K562 (cell line): Measurements from ENCODE around the gene PARD6B. TPM values are rescaled to one million over a fixed set of nuclear protein-coding genes. Genes with fewer than 3 reads are reported as not detected.

Experiments used
- ARHGAP35 ChIP-seq: fragments of 450-650 bp; IDR thresholded peaks from 2 replicates; pipeline ENCODE4 v1.6.1; 2018; ENCODE audit not compliant: partially characterized antibody
- ARID1B ChIP-seq: fragments of 450-650 bp; IDR thresholded peaks from 2 replicates; pipeline ENCODE4 v1.6.1; 2016; ENCODE audit warnings: antibody characterized with exemption, mild to moderate bottlenecking, inconsistent platforms
- ATF3 ChIP-seq, 2 experiments: fragments of 450-650 bp in 1 of 2; sonication (generic) in 1 of 2; formaldehyde crosslinking in 1 of 2; IDR thresholded peaks in 1 of 2; conservative IDR thresholded peaks in 1 of 2; 2 replicates each; pipeline versions ENCODE4 v1.6.1 to v1.8.1; 2016 to 2023; ENCODE audit warnings: mild to moderate bottlenecking in 2 of 2, moderate library complexity in 2 of 2, inconsistent platforms in 1 of 2, missing genetic modification reagents in 1 of 2
- EZH2 ChIP-seq: IDR thresholded peaks from 2 replicates; pipeline ENCODE4 v1.6.1; 2012; ENCODE audit warnings: low read depth, mild to moderate bottlenecking, inconsistent platforms, low read length, borderline replicate concordance
- HINFP ChIP-seq: fragments of 450-650 bp; conservative IDR thresholded peaks from 2 replicates; pipeline ENCODE4 v1.6.1; 2016; ENCODE audit warnings: missing genetic modification characterization, low read depth, mild to moderate bottlenecking, control low read depth, missing compliant biosample characterization
- KDM4B ChIP-seq, 2 experiments: fragments of 450-650 bp in 1 of 2; sonication (generic) in 1 of 2; IDR thresholded peaks; 2 replicates each; pipeline ENCODE4 v1.6.1; 2016 to 2017; ENCODE audit warnings: borderline replicate concordance in 2 of 2, antibody characterized with exemption in 1 of 2, low read depth in 1 of 2, mild to moderate bottlenecking in 1 of 2
- MCM7 ChIP-seq, 2 experiments: fragments of 450-650 bp; IDR thresholded peaks; 2 replicates each; pipeline ENCODE4 v1.6.1; 2016 to 2018
- MLX ChIP-seq, 2 experiments: fragments of 450-650 bp in 1 of 2; sonication (generic) in 1 of 2; formaldehyde crosslinking; conservative IDR thresholded peaks; 2 replicates each; pipeline versions ENCODE4 v1.4.0 to v1.8.1; 2020 to 2022; ENCODE audit warnings: mild to moderate bottlenecking in 1 of 2, missing genetic modification reagents in 1 of 2
- NRF1 ChIP-seq, 2 experiments: fragments of 450-650 bp; IDR thresholded peaks in 1 of 2; conservative IDR thresholded peaks in 1 of 2; 2 replicates each; pipeline ENCODE4 v1.6.1; 2014; ENCODE audit warnings: mild to moderate bottlenecking in 2 of 2
- PML ChIP-seq: IDR thresholded peaks from 2 replicates; pipeline ENCODE4 v1.6.1; 2012; ENCODE audit warnings: low read length, inconsistent platforms
- POLR3G ChIP-seq: IDR thresholded peaks from 2 replicates; pipeline ENCODE4 v1.6.1; 2011; ENCODE audit not compliant: insufficient read length, insufficient replicate concordance; ENCODE audit errors: extremely low read depth
- SREBF1 ChIP-seq: fragments of 150-350 bp; IDR thresholded peaks from 2 replicates; pipeline ENCODE4 v1.6.1; 2014; ENCODE audit warnings: antibody characterized with exemption, low read depth, low read length, borderline replicate concordance
- SRSF3 ChIP-seq: fragments of 200-400 bp; formaldehyde crosslinking; IDR thresholded peaks from 2 replicates; pipeline ENCODE4 v1.6.1; 2016; ENCODE audit warnings: mild to moderate bottlenecking, low read length, moderate library complexity; ENCODE audit not compliant: insufficient read depth
- STAT5A ChIP-seq: IDR thresholded peaks from 2 replicates; pipeline ENCODE4 v1.6.1; 2012; ENCODE audit warnings: low read length, inconsistent platforms, borderline replicate concordance
- TAL1 ChIP-seq: fragments of 450-650 bp; IDR thresholded peaks from 2 replicates; pipeline ENCODE4 v1.6.1; 2016; ENCODE audit warnings: mild to moderate bottlenecking
- TCFL5 ChIP-seq: fragments of 250-450 bp; sonication (Bioruptor Pico); conservative IDR thresholded peaks from 2 replicates; pipeline ENCODE4 v1.6.1; 2021; ENCODE audit warnings: mild to moderate bottlenecking, moderate library complexity, matching md5 sums
- U2AF2 ChIP-seq: fragments of 200-400 bp; formaldehyde crosslinking; optimal IDR thresholded peaks from 2 replicates; pipeline ENCODE3; 2017; ENCODE audit warnings: low read depth, mild to moderate bottlenecking, low read length
- polyA plus RNA-seq, 8 experiments: library from polyadenylated mRNA; depleted of rRNA in 4 of 8; stranded (reverse) in 5 of 8; unstranded in 3 of 8; fragments of >200 nt; fragmentation: Nextera tagmentation in 2 of 8; fragmentation: Illumina TruSeq in 1 of 8; extraction: Ambion mirVana in 2 of 8; extraction: Trizol in 1 of 8; gene quantifications; 2 replicates each; pipeline versions ENCODE4 v1.2.1 to v1.2.3, GENCODE V29; 2011 to 2014; ENCODE audit warnings: inconsistent platforms in 1 of 8, missing spikeins in 1 of 8
- total RNA-seq, 7 experiments: library from RNA; depleted of rRNA in 6 of 7; stranded (reverse); fragments of >200 nt in 6 of 7; fragmentation: Illumina TruSeq in 2 of 7; extraction: Trizol in 2 of 7; gene quantifications; 2 replicates each; pipeline versions ENCODE4 v1.2.1 to v1.2.3, GENCODE V29; 2011 to 2021; ENCODE audit warnings: low replicate concordance in 1 of 7

PARD6B gene
- total and polyA plus RNA-seq, 9 of the 15 experiments (the other 6 are each of a cell fraction or from before 2014, with no cell fraction given): 1.7 to 12.3 (median 5.5) TPM

- TF ChIP-seq KDM4B (IDR thresholded peaks at IDR 0.05; ENCODE audit: borderline replicate concordance in 2 of 2, low read depth in 1 of 2) (no peak), TCFL5 (no peak), PML (no peak), NRF1 (conservative IDR thresholded peaks at IDR 0.05 in 1 of 2, IDR thresholded peaks at IDR 0.05 in 1 of 2) (no peak), EZH2 (no peak), TAL1 (no peak), ATF3 (IDR thresholded peaks at IDR 0.05) (peak; percentile 99), ATF3 (CRISPR knock-in tag; conservative IDR thresholded peaks at IDR 0.05) (0 out of 2 replicates have a peak, but pooled peaks have one; percentile 53), MLX (CRISPR knock-in tag; conservative IDR thresholded peaks at IDR 0.05) (no peak), HINFP (tag) (no peak), POLR3G (no peak), U2AF2 (no peak), ARHGAP35 (no peak), STAT5A (no peak), SRSF3 (no peak), MCM7 (IDR thresholded peaks at IDR 0.05) (no peak), SREBF1 (no peak), ARID1B (0 out of 2 replicates have a peak, but pooled peaks have one; percentile 12)
These were observed 2.2 kb upstream of the PARD6B start (continued) for GRCh38 chr20:50728981-50729874.
